ENCODE measurements around the gene ZDHHC14.
"Not testable (repeated sequence)": the region's sequence is repeated elsewhere in the genome, so short reads cannot be mapped to it uniquely, and the experiment has no call there.

ZDHHC14 gene

GRCh38 chr6:157585274-157586087, 204.5 kb downstream of the ZDHHC14 start:
- no peak for DNase-seq

GRCh38 chr6:157586088-157586414, 205.1 kb downstream of the ZDHHC14 start:
- DNase-seq, result no peak

GRCh38 chr6:157586476-157587126, 205.6 kb downstream of the ZDHHC14 start:
- no peak for DNase-seq

- DNase-seq, result no peak
Observed at GRCh38 chr6:157587127-157587926, 206.3 kb downstream of the ZDHHC14 start.

GRCh38 chr6:157590654-157591053, 209.7 kb downstream of the ZDHHC14 start:
- DNase-seq, result not testable (repeated sequence)

GRCh38 chr6:157592541-157592940, 211.6 kb downstream of the ZDHHC14 start:
- DNase-seq, result no peak

- no peak for DNase-seq
Observed at GRCh38 chr6:157592980-157593379, 212.0 kb downstream of the ZDHHC14 start.

GRCh38 chr6:157593596-157593995, 212.6 kb downstream of the ZDHHC14 start:
- DNase-seq, result no peak

GRCh38 chr6:157594292-157594691, 213.3 kb downstream of the ZDHHC14 start:
- no peak for DNase-seq

GRCh38 chr6:157595768-157596167, 214.8 kb downstream of the ZDHHC14 start:
- DNase-seq, result no peak

- DNase-seq, result no peak
Observed at GRCh38 chr6:157596461-157596860, 215.5 kb downstream of the ZDHHC14 start.

- DNase-seq, result no peak
Observed at GRCh38 chr6:157596886-157597285, 215.9 kb downstream of the ZDHHC14 start.

GRCh38 chr6:157597461-157598312, 216.7 kb downstream of the ZDHHC14 start:
- no peak for DNase-seq

- no peak for DNase-seq
Observed at GRCh38 chr6:157599191-157599590, 218.2 kb downstream of the ZDHHC14 start.

- no peak for DNase-seq
Observed at GRCh38 chr6:157600807-157601206, 219.8 kb downstream of the ZDHHC14 start.

GRCh38 chr6:157602521-157603295, 221.7 kb downstream of the ZDHHC14 start:
- DNase-seq, result no peak

GRCh38 chr6:157603314-157603940, 222.4 kb downstream of the ZDHHC14 start:
- DNase-seq, result no peak

- no peak for DNase-seq
Observed at GRCh38 chr6:157603971-157604370, 223.0 kb downstream of the ZDHHC14 start.

- DNase-seq, result no peak
Observed at GRCh38 chr6:157604816-157605215, 223.8 kb downstream of the ZDHHC14 start.

- DNase-seq, result no peak
Observed at GRCh38 chr6:157605484-157605883, 224.5 kb downstream of the ZDHHC14 start.

- no peak for DNase-seq
Observed at GRCh38 chr6:157606516-157606915, 225.5 kb downstream of the ZDHHC14 start.
